ENCODE data around the gene HSD11B2.

HSD11B2 gene

DNA sequence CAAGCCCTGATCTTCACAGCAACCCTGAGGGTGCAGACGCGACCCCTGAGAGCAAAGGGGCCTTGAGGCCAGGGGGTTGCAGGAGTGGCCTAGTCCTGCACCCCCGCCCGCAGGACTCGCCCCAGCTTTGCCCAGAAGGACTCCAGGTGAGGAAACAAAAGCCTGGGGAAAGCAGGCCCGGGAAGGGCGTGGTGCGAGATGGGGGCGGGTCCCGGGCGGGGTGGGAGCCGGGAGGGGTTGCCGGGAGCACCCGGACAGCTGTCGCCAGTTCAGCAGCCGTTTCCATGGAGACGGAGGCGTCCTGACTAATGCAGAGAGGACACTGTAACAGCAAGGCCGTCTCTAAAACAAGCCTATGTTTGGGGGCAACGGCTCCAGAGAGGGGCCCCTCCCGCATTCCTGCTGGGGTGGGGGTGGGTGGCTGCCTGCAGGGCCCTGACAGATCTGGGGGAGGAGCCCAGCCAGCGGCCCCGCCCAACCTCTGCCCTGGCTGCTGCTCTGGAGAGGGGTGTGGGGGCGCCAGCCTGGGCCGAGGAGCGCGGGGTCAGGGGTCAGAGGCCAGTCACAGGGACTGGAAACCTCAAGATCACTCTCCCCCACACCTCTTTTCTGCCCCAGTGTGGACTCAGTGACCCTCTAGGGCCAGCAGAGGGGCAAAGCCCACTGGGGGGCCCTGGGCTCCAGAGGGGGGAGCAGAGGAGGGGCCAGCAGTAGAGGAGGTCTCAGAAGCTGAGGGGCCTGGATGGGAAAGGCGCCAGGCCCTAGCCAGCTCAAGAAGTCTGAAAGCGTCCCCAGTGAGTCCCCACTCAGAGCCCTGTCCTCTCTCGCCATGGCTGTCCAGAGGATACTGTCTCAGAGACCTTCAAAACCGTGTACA, 34.5 kb upstream of the HSD11B2 start:
- DNase-seq (ENCODE audit: low spot score) = no peak

DNA sequence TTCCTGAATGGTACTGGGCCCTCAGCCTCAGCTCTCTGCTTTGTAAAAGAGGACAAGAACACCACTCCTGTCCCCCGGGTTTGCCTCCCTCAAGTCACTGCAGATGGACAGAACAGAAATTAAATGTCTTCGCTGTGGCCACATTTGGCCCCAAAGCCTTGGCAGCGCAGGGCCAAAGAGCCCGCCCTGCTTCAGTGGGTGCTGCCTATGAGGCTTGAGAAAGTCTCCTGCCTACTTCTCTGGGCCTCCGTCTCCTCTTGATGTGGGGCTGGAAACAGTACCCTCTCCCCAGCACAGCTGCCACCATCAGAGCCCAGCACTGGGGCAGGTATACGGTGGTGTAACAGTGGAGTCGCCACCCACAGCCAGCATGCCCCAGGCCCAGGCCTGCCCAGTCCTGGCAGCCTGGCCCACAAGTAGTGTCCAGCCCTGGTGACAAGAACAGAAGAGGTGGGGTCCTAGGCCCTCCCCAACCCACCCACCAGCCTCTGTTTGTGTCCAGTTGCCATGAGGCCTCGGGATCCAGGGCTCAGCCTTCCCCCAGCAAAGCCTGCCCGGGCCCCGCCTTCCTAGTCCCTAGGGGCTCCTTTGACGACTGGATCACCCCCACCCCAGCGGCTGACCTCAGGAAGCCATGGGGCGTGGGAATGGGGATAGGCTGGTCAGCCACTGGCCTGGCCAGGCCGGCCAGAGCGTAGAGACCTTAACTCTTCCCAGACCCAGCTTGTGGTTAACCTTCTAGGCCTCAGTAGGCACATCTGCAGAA, 33.7 kb upstream of the HSD11B2 start:
- no peak for DNase-seq (ENCODE audit: low spot score)

DNA sequence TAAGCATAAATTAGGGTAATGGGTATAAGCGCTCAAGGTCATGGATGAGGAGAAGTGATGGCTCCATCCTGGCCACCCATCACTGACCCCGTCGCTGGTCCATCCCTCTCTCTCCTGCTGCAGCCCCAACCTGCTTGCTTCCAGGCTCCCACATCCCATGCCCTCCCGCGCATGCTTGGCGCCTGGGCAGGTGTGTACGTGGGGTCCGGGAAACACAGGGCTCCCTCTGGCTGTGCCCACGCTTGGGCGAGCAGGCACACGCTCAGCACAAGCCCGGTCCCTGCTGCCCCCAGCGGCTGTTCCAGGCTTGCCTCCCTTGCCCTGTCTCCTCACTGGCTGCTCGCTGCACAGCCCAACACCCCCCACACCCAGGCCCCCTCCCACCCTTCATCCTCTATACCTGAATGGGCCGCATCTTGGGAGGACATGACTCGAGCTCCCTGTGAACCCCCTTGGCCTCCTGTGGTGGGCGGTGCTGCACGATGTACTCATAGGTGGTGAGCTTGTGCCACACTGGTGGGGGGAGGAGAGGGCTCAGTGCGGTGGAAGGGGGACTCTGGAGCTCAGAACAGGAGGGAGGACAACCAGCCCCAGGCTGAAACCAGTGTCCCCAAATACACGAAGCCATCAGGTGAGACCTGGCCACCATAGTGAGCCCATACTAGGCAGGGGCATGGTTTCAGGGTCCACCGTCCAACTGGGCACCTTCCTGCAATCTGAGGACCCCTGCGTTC, 32.9 kb upstream of the HSD11B2 start:
- DNase-seq (ENCODE audit: low spot score) = no peak

DNA sequence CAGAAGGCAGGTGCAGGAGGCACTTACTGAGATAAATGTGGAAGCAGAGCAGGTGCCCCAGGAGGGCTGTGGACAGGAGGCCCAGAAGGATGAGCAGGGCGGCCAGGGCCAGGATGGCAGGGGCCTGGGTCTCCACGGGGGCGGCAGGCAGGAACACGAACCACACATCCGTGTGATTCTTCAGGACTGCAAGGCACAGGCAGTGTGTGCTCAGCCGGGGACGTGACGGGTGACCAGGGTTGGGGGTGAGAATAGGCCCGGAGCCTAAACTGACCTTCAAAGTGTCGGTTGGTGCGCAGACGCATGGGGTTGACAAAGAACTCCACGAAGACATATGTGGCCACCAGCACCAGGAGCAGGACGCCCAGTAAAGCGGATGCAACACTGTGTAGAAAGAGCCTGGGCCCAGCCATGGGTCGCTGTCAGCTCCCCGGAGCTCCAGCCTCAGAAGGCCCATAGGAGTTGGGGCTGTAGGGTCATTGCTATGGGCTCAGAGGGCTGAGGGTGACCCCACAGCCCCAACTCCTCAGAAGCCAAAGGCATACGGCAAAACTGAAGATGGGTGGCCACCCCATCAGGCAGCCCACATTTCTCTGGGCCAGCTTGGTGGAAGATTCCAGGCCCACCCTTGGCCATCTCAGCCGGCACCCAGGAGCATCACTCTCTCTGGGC, 32.2 kb upstream of the HSD11B2 start:
- no peak for DNase-seq (ENCODE audit: low spot score)

DNA sequence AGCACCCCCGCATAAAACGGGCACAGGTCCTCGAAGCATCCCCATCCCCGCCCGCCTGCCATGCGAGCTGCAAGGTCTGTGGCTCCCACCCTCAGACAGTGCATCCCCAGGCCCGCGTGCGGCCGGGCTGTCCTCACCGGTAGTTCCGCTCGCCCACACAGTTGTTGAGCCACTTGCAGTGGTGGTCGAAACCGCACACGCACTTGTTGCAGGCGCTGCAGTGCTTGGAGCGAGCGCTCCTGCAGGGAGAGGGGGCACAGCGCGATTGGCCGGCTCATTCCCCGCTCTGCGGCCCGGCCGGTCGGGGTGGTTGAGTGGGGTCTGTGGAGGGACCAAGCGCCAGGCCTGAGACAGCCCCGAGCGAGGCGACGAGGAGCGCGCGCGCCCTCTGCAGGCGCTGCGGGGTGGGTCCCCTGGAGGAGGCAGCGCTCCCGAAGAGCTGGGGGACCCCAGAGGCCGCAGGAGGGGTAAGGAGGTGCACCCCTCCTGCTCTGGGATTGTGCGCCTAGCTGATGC, 31.6 kb upstream of the HSD11B2 start:
- peak; percentile 25 for DNase-seq (ENCODE audit: low spot score)

DNA sequence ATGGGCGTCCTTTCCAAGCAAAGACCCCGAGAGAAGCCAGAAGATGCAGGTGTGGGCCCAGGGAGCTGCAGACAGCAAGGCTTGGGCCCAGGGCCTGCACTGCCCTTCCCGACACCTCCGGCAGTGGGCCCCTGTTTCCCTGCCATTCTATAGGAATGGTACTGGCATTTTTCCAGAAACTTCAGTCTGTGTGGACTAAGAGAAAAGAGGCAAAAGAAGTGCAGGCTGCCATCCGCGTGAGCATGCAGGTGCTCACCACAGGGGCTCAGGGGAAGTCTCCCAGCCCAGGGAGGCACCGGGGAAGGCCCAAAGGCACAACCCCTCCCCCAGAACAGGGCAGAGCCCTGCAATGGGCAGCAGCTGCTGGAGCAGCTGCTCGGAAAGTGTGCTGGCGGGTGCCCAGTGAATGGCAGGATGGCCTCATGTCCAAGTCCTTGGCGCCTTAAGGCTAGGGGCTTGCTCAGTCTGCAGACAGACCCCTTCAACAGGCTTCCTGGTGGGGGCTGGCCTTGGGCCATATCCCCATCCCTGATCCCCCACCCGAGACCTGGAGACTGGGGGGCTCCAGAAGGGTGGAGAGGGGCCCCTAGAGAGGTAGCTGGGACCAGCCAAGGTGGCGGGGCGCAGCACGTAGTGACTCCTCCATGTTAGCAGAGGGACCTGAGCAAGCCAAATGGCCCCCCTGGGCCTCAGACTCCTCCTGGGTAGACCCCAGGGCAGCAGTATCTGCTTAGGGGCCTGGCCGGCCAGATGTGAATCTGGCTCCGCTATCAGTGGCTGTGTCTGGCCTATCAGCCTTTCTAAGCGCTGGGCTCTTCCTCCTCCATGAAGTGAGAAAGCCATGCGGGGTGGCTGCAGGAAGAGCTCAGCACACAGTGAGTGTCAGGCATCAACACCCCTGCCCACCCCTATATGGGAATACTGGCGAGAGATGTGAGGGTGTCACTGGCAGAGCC, 30.9 kb upstream of the HSD11B2 start:
- no peak for DNase-seq (ENCODE audit: low spot score)

DNA sequence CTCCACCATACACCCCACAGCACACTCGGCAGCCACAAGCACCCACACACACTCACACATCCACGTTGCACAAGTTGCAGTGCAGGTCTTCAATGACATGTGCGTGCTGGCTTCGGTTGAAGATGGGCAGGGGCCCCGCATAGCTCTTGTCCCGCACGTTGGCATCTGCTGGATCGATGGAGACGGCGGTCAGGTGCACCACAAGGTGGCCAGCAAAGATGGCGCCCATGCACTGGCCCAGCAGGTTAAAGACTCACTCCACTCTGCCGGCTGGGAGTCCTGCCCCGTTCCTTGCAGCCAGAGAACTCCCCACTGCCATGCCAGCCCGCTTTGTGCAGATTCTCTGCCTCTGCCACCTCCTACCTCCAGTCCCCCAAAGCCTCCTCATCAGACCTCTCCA, 30.0 kb upstream of the HSD11B2 start:
- DNase-seq (ENCODE audit: low spot score) = no peak

DNA sequence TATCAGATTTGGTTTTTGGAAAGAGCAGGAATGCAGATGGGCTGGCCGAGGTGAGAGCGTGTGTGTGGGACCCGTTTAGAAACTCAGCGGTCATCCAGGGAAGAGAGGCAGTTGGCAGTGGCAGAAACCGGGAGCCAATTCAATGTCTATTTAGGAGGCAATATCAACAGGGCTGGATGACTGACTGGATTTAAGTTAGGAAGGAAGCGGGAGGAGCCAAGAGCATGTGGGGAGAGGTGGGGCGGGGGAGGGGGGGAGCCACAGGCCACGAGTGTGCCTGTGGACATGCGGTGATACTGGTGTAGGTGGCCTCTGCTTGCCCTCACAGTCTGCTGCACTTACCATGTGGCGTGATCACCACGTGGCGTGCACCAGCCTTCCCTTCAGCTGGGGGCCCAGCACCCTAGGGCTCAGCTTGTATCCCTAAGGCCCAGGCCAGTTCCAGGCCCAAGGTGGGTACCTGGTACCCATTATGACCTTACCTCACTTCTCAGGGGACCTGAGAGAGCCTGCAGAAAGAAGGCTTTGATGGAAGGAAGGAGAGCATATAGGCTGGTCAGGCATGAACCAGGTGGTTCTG, 26.9 kb upstream of the HSD11B2 start:
- no peak for DNase-seq (ENCODE audit: low spot score)

DNA sequence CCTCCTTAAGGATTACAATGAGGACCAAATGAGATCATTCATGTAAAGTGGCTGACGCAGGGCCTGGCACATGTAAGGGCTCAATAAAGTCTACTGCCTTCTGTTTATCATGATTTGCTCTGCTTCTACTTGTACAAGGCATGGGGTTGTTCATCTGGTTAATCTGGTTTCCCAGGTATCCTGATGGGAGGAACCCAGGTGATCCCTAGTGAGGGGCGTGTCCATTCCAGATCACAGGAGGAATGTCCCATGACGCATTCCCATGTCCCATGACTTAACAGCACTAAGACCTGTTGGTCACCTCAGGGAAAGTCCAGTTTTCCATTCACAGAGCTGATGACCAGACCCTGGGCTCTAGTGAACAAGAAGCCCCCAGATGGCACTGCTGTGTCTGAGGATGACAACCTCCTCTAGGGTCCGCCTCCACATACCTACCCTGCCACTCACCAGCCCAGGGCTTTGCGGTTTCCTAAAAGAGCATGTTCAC, 26.1 kb upstream of the HSD11B2 start:
- no peak for DNase-seq (ENCODE audit: low spot score)

DNA sequence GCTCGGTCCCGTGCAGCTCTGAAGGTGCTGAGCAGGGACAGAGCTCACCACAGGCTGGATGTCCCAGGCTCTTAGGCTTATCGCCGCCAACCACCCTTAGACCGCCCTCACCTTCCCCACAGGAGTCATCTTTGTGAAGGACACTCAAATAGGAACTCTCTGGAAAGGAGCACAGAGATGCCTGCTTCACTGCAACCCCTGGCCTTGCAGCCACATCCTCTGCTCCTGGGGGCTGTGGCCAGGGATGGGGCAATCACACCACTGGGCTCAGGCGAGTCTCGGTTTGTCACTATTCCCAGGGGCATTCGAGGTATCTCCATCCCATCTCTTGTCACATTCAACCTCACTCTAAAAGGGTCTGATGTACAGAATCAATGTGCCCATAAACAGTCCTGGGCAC, 25.6 kb upstream of the HSD11B2 start:
- DNase-seq (ENCODE audit: low spot score) = no peak

DNA sequence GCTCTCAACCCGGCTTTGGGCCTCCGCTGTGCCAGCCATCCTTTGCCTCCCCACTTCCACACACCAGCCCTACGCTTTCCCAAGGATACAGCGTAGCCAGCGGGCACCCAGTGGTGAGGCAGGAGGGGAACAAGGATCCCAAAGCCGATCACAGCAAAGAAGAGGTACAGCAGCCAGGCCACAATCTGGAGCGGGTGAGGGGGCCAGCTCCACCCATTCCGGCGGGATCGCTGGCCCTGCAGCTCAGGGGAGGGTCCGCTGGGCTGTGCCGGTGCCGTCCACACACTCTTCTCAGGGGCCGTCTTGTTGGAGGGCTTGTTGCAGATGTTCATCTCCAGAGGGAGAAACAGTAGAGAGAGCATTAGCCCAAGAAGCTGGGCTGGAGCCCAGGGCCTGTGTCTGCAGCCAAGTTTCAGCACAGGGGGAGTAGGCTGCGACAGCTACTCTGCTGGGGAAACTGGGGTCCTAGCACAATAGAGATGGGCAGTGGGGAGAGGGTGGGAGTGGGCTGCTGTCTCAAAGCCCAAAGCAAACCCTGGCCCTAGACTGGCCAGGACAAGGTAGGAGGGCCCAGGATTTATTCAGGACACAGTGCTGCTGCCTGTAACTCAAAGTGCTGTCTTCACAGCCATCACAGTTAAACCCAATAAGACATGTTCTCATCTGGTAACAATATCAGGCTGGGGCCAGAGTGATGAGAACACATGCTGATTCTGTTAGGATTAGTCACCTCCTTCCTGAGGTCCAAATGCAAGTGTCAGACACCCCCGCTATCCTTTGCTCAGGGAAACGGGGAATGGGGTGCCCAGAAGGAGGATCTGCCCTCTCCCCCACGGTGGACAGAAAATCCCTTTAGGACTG, 24.6 kb upstream of the HSD11B2 start:
- no peak for DNase-seq (ENCODE audit: low spot score)

DNA sequence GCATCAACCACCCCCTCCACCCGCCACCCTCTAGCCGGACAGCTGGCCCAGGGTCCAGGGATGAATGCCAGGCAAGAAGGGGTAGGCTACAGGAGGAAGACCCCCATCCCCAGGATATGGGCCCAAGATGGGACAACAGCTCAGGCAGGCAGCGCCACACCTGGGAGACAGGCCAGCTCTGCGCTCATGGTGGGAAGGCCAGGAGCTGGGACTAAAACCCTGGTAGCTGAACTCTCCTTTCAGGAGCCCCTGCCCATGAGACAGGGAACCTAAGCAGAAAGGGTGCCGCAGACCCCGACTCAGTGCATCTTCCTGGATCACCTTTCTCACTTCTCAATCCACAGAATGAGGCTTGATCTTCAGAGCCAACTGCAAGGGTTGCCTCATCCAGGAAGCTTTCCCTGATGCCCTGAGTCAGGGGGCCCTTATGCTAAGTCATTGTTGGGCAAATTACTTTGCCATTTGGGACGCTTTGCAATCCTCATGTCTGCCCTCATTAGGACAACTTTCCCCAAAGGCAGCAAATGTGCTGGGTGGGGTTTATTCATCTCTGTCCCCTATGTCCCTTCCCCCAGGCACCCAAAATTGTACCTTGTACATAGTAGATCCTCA, 23.6 kb upstream of the HSD11B2 start:
- no peak for DNase-seq (ENCODE audit: low spot score)

DNA sequence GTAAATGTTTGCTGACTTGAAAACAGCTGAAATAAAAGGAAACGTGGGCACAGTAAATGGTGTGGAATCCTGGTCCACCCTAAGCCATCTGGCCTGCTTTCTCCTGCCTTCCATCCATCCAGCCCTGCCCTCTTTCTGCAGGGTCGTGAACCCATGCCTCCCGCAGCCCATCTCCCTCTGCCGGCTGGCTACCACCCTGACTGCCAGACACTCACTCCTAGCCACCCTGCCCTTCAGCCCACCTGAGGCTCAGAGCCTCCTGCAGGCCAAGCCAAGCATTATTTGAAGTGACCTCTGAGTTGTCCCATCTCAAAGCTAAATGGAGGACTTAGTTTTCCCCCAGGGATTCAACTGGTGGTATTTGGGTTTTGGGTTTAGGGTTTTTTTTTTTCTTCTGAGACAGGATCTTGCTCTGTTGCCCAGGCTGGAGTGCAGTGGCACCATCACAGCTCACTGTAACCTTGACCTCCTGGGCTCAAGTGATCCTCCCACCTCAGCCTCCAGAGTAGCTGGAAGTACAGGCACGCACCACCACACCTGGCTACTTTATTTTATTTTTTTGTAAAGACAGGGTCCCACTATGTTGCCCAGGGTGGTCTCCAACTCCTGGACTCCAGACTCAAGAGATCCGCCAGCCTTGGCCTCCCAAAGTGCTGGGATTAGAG, 23.0 kb upstream of the HSD11B2 start:
- no peak for DNase-seq (ENCODE audit: low spot score)

DNA sequence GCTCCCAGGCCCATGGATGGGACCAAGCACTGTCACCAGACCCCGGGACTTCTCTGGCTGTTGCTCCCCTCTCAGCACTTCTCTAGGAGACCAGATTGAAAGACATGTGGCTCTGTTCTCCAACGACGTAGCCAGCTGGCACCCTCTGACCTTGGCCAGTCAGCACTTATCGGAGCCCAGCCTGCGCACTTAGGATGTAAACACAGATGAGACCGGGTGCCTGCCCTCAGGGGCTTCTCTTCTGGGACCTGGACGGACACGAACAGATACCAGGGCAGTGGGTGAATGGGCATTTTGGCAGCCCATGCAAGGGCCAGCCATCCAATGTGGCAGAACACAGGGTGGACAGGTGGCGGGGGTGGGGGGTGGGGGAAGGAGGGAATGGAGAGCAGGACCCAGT, 21.3 kb upstream of the HSD11B2 start:
- no peak for DNase-seq (ENCODE audit: low spot score)

DNA sequence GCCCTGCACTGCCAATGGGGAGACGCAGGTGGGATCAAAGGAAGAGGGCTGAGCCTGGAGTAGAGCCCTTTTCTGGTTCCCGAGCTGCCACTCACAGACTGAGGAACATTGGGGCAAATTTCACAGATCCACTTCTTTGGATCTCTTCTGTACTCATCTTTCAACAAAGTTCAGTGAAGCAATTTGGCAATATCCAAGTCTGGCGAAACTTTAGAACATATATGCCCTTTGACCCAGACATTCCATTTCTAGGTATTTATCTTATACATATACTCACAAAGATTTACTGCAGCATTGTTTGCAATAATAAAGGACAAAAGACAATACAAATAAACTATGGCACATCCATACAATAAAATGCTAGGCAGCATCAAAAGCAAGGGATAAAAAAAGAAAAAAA, 19.6 kb upstream of the HSD11B2 start:
- no peak for DNase-seq (ENCODE audit: low spot score)

DNA sequence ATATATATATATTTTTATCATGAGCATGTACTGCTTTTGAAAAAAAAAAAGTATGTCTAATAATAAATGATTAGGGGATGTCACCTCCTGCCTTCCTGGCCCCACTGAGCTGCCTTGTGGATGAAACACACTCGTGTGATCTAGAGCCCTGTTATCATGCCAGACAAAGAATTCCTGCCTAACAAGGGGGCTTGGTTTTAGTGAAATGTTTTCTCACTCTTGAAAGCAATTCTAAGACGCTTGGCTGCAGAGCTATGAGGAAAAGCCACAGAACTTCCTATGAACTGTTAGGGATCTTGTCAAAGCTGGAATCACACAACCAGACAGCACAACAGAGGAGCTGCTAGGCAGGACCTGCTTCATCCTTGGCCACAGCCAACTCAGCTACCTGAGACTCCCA, 18.6 kb upstream of the HSD11B2 start:
- no peak for DNase-seq (ENCODE audit: low spot score)

DNA sequence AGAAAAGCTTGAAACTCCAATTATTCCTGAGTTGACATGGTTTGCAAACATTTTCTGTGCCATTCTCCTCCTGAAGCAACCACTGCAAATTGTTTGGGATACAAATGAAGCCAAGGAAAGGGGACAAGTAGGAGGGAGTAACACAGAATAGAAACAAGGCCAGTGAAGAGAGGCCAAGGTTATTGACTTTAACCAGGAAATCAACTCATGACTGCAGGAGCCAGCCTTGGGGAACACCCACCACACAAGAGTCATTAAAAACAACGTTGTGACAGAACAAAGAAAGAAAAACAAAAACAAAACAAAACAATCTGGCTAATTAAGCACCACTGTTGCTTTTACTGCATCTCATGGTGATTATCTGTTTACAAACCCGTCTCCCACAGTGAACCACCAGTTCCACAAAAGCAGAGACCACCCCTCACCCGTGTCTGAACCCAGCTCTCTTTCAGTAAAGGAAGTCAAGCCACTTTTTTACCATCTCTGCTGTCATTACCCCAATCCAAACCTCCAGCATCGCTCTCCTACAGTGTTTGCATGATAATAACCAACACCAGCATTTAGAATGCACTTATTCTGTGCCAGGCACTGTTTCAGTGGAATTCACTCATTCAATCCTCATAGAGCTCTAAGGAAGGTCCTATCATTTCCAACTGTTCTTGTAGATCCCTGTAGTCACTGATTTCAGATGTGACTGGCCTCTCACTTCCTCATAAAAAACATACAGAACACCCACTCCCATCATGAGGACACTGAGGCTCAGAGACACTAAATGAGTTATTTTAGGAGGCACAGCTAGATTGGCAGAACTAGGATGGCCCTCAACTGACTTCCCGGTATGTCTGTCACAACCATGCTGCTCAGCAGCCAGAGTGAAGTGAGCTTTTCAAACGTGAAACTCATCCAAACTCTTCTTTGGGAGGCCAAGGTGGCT, 16.7 kb upstream of the HSD11B2 start:
- no peak for DNase-seq (ENCODE audit: low spot score)
